HG02623 (cell line): Measurements from ENCODE around the gene FGD2.
"Not testable (repeated sequence)": the region's sequence is repeated elsewhere in the genome, so short reads cannot be mapped to it uniquely, and the experiment has no call there.

Source experiments
- ATAC-seq: cut with Tn5 transposase; IDR thresholded peaks from one replicate; pipeline ENCODE4 v1.9.1; 2021; ENCODE audit warnings: moderate library complexity; ENCODE audit not compliant: unreplicated experiment

FGD2 gene

GRCh38 chr6:37057128-37057471, 51.6 kb downstream of the FGD2 start:
- no peak for ATAC-seq

DNA sequence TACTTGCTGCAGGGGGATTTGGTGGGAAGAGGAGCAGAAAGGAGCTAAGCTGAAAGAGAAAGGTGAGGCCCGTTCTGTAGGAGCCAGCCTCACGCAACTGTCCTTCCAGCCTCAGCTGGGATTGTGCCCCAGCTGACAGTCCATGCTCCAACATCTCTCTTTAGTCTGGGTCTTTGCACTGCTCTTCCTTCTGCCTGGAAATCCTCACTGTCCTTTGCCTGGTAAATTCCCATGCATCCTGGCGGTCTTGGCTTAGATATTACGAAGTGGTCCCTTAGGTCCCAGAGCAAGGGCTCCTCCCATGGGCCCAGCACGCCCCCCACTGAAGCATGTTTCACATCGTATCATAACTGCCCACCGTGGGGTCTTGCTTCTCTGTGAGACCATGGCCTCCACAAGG, 52.2 kb downstream of the FGD2 start:
- no peak for ATAC-seq

GRCh38 chr6:37058084-37058586, 52.7 kb downstream of the FGD2 start:
- ATAC-seq, result no peak

DNA sequence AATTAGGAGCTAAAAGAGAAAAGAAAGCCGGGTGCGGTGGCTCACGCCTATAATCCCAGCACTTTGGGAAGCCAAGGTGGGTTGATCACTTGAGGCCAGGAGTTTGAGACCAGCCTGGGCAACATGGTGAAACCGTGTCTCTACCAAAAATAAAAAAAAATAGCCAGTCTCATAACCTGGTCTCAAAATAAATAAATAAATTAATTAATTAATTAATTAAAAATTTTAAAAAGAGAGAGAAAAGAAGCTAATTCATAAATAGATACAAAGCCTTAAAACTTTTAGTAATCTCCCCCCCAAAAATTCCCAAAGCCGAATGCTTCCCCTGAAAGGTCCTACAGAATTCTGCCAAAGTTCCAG, 53.5 kb downstream of the FGD2 start:
- not testable (repeated sequence) for ATAC-seq

GRCh38 chr6:37059344-37060194, 54.1 kb downstream of the FGD2 start:
- no peak for ATAC-seq

GRCh38 chr6:37060195-37060559, 54.7 kb downstream of the FGD2 start:
- no peak for ATAC-seq

GRCh38 chr6:37061157-37061804, 55.8 kb downstream of the FGD2 start:
- no peak for ATAC-seq

DNA sequence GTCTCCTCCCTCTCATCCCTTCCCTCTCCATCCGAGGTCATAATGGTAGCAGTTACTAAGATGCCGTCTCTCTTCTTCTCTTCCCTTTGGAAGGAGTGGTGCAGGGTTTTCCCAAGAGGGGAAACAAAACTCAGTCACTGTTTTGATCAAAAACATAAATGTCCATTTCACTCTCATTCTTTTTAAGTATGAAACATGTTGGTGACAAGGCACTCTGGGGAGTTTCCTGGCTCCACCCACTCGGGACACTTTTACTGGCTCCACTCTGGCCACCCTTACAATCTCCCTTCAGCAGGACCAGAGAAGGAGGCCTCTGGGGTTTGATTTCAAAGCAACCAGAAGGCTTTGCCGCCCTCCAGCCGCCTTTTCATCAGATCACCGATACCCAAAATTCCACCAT, 57.0 kb downstream of the FGD2 start:
- no peak for ATAC-seq

- ATAC-seq, result no peak
These were observed 63.2 kb downstream of the FGD2 start for GRCh38 chr6:37068356-37069270.

- ATAC-seq, result no peak
These were observed 64.2 kb downstream of the FGD2 start for GRCh38 chr6:37069639-37070038.

GRCh38 chr6:37072526-37072925, 67.1 kb downstream of the FGD2 start:
- ATAC-seq, result no peak

DNA sequence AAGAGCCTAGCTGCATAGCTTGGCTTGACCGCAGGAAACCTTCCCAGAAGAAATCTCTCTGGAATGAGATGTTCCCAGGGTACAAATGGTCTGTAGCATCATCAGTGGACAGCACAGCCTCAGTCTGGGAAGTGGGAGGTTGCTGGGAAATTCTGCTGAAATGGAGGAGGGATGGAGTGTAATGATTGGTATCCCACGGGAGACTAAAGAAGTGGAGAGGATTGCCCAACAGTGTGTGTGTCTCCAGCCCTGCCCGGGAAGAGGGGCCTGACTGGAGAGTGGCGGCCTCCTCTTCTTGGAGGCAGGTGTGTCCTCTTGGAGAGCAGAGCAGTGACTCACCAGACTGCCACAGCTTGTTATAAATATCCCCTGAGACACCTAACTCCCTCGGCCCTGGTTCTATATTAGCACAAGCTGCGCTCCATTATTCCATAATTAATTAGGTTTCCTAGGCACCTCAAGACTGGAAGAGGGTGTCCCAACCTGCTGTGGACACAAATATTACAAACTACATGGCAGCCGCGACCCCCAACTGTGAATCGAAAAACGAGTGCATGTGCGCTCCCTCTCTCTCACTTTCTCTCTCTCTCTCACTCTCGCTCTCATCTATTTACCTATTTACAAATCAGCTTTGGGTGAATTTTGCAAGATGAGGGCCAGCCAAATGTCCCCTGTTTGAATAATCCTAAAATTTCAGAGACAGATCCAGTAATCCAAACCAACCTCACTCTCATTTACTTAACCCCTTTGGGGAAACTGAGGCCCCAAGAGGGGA, 68.8 kb downstream of the FGD2 start:
- no peak for ATAC-seq

DNA sequence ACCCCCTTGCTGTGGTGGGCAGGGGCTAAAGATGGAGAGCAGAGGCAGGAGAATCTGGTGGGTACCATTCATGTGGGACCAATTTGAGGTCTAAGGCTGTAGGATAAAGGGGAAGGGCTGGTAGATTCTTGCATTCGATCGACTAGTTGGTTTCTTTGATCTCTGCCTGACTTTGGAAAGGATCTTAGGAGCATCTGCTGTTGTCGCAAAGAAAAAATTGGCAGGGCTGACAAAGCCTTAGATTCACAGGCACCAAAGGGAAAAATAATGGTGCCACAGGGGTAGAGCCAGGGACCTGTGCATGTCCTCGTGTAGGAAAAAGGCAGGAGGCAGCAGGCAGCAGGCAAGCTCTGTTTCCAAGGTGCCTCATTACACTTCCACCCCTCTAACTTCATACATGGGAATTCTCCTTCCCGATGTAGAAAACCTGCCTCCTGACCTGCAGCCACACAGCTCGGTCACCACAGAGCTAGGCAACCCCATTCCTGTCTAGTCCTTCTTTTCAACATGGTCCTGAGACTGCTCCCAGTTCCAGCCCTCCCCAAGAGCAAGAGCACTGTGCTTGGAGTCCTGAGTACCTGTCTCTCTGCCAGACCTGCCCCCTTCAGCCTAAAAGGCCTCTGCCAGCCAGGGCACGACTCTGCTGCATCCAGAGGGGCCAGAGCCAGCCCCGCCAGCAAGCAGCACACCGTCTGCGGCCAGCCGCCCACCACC, 71.9 kb downstream of the FGD2 start:
- no peak for ATAC-seq

DNA sequence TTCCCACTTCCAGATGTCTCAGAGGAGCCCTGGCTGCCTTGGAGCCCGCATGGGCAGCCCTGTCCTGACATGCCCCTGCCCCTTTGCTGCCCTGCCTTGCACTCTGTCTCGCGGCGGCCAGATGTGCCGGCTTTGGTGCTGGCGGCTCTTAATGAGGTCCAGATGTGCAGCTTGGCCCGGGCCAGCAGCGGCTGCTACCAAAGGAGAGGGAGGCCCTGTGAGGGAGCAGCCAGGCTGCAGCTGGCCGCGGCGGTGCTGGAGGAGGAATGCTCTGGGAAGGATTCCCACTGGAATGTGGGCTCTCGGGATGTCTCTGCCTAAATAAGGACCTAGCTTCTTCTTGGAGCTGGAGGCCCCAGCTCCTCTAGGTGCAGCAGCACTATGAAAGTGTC, 72.4 kb downstream of the FGD2 start:
- no peak for ATAC-seq
